H1 (cell line): ENCODE results near the gene NDUFAF8. TPM values are rescaled to one million over a fixed set of nuclear protein-coding genes. Genes with fewer than 3 reads are reported as not detected.

Source experiments
- CTCF ChIA-PET: fragments of 300-600 bp; sonication (Branson Sonifier 250); formaldehyde crosslinking; loops from one replicate; lab custom pipeline; 2021; ENCODE audit not compliant: partially characterized antibody; lab: Charles Lee
- POLR2A ChIA-PET: fragments of 300-600 bp; sonication (Branson Sonifier 250); formaldehyde crosslinking; loops from one replicate; lab custom pipeline; 2021; ENCODE audit warnings: inconsistent platforms; ENCODE audit not compliant: partially characterized antibody; lab: Charles Lee
- DNase-seq, 2 experiments: peaks; one replicate each; pipeline versions ENCODE4 v3.0.0 to v3.0.0-alpha.2; 2010 to 2022; ENCODE audit warnings: low spot score in 2 of 2, low read depth in 1 of 2, mixed read lengths in 1 of 2
- FAIRE-seq: peaks from 2 replicates; lab custom pipeline; 2011; peaks lifted over from hg19 to GRCh38; lab: Jason Lieb, UNC
- H2AFZ ChIP-seq: 2 replicates; pipeline ENCODE4 v1.8.1; 2012; ENCODE audit warnings: low read length, inconsistent platforms
- H2AK5ac ChIP-seq: 2 replicates; pipeline ENCODE4 v1.6.1; 2013; ENCODE audit warnings: low read depth, low read length
- H2BK120ac ChIP-seq: replicated peaks from 2 replicates; pipeline ENCODE3; 2013; ENCODE audit warnings: low read depth, low read length, inconsistent platforms
- H2BK12ac ChIP-seq: 2 replicates; pipeline ENCODE4 v1.6.1; 2013; ENCODE audit warnings: low read depth, low read length
- H2BK15ac ChIP-seq: 2 replicates; pipeline ENCODE4 v1.6.1; 2013; ENCODE audit warnings: low read length
- H2BK20ac ChIP-seq: 2 replicates; pipeline ENCODE4 v1.6.1; 2013; ENCODE audit warnings: low read length
- H2BK5ac ChIP-seq: 2 replicates; pipeline ENCODE4 v1.6.1; 2013; ENCODE audit warnings: low read depth, low read length
- H3K14ac ChIP-seq: 2 replicates; pipeline ENCODE4 v1.6.1; 2013; ENCODE audit warnings: inconsistent platforms; ENCODE audit not compliant: insufficient read length
- H3K18ac ChIP-seq: 2 replicates; pipeline ENCODE4 v1.6.1; 2013; ENCODE audit warnings: low read length; ENCODE audit errors: extremely low read depth
- H3K23ac ChIP-seq: 2 replicates; pipeline ENCODE4 v1.6.1; 2013; ENCODE audit warnings: inconsistent platforms; ENCODE audit not compliant: insufficient read length
- H3K23me2 ChIP-seq: 2 replicates; pipeline ENCODE4 v1.6.1; 2013; ENCODE audit warnings: low read depth, low read length
- H3K27ac ChIP-seq: 2 replicates; pipeline ENCODE4 v1.6.1; 2011; ENCODE audit warnings: low read depth, low read length, inconsistent platforms
- H3K27me3 ChIP-seq, 4 experiments: replicated peaks in 1 of 4; 1 replicate in 1 of 4; 2 replicates in 3 of 4; pipeline versions ENCODE4 v1.6.1 to v1.8.1; 2011 to 2013; ENCODE audit warnings: low read length in 3 of 4, mild to moderate bottlenecking in 3 of 4, inconsistent platforms in 2 of 4, mixed read lengths in 2 of 4, moderate library complexity in 1 of 4; ENCODE audit not compliant: control insufficient read depth in 3 of 4, insufficient read depth in 3 of 4; ENCODE audit errors: extremely low read depth in 1 of 4
- H3K36me3 ChIP-seq, 4 experiments: 2 replicates each; pipeline versions ENCODE4 v1.6.1 to v1.8.1; 2011 to 2013; ENCODE audit warnings: mild to moderate bottlenecking in 4 of 4, low read length in 3 of 4, moderate library complexity in 2 of 4, control low read depth in 1 of 4, inconsistent platforms in 1 of 4; ENCODE audit not compliant: insufficient read depth in 4 of 4, control insufficient read depth in 2 of 4
- H3K4ac ChIP-seq: replicated peaks from 2 replicates; pipeline ENCODE3; 2013; ENCODE audit warnings: low read length, low read depth, mixed read lengths, inconsistent platforms; ENCODE audit not compliant: insufficient read length
- H3K4me1 ChIP-seq, 4 experiments: replicated peaks in 1 of 4; 1 replicate in 1 of 4; 2 replicates in 3 of 4; pipeline versions ENCODE4 v1.6.1 to v1.8.1; 2011 to 2013; ENCODE audit warnings: low read length in 3 of 4, inconsistent platforms in 2 of 4, mixed read lengths in 1 of 4; ENCODE audit not compliant: insufficient read depth in 4 of 4, control insufficient read depth in 3 of 4
- H3K4me2 ChIP-seq, 2 experiments: 2 replicates each; pipeline versions ENCODE4 v1.6.1 to v1.8.1; 2011 to 2013; ENCODE audit warnings: low read depth in 2 of 2, low read length in 2 of 2, control low read depth in 1 of 2, inconsistent platforms in 1 of 2, mild to moderate bottlenecking in 1 of 2; ENCODE audit not compliant: insufficient read depth in 1 of 2
- H3K4me3 ChIP-seq, 4 experiments: fragments of 200-600, 300-600 bp in 1 of 4; sonication (generic), shearing (Covaris generic), sonication (Bioruptor Twin) in 1 of 4; 2 replicates each; pipeline versions ENCODE4 v1.5.1 to v1.8.1; 2011 to 2016; ENCODE audit warnings: low read length in 4 of 4, low read depth in 3 of 4, control low read depth in 2 of 4, inconsistent platforms in 2 of 4, mild to moderate bottlenecking in 2 of 4, mixed read lengths in 1 of 4, moderate library complexity in 1 of 4; ENCODE audit not compliant: insufficient read depth in 2 of 4; ENCODE audit errors: extremely low read depth in 1 of 4
- H3K56ac ChIP-seq: replicated peaks from 2 replicates; pipeline ENCODE3; 2013; ENCODE audit warnings: low read depth, mild to moderate bottlenecking, mixed read lengths, low read length, inconsistent platforms; ENCODE audit not compliant: insufficient read length
- H3K79me1 ChIP-seq: 2 replicates; pipeline ENCODE4 v1.6.1; 2013; ENCODE audit warnings: low read depth, low read length, control low read depth
- H3K79me2 ChIP-seq, 2 experiments: 2 replicates each; pipeline versions ENCODE4 v1.6.1 to v1.8.1; 2012 to 2013; ENCODE audit warnings: low read length in 2 of 2, mild to moderate bottlenecking in 2 of 2, inconsistent platforms in 1 of 2; ENCODE audit not compliant: insufficient read depth in 2 of 2, control insufficient read depth in 1 of 2
- H3K9ac ChIP-seq, 4 experiments: replicated peaks in 1 of 4; 1 replicate in 1 of 4; 2 replicates in 3 of 4; pipeline versions ENCODE4 v1.6.1 to v1.8.1; 2011 to 2013; ENCODE audit warnings: low read depth in 3 of 4, low read length in 3 of 4, control low read depth in 2 of 4, mild to moderate bottlenecking in 2 of 4, moderate library complexity in 2 of 4, inconsistent platforms in 1 of 4; ENCODE audit errors: extremely low read depth in 1 of 4
- H3K9me3 ChIP-seq, 2 experiments: 2 replicates each; pipeline versions ENCODE4 v1.6.1 to v1.8.1; 2012 to 2013; ENCODE audit warnings: mild to moderate bottlenecking in 2 of 2, moderate library complexity in 2 of 2, control low read depth in 1 of 2, inconsistent platforms in 1 of 2, low read depth in 1 of 2, low read length in 1 of 2, mixed read lengths in 1 of 2; ENCODE audit not compliant: insufficient read depth in 2 of 2
- H4K20me1 ChIP-seq, 2 experiments: replicated peaks in 1 of 2; 2 replicates each; pipeline versions ENCODE3 to v1.8.1; 2011 to 2013; ENCODE audit warnings: inconsistent platforms in 2 of 2, low read length in 2 of 2, mild to moderate bottlenecking in 1 of 2; ENCODE audit not compliant: insufficient read depth in 2 of 2, control insufficient read depth in 1 of 2
- H4K5ac ChIP-seq: 2 replicates; pipeline ENCODE4 v1.6.1; 2013; ENCODE audit warnings: low read length, low read depth, mixed read lengths, inconsistent platforms; ENCODE audit not compliant: insufficient read length
- H4K8ac ChIP-seq: 2 replicates; pipeline ENCODE4 v1.8.0; 2013; ENCODE audit warnings: mild to moderate bottlenecking, moderate library complexity, low read length, inconsistent platforms; ENCODE audit not compliant: insufficient read depth; ENCODE audit errors: extremely low read depth
- H4K91ac ChIP-seq: replicated peaks from 2 replicates; pipeline ENCODE3; 2013; ENCODE audit warnings: low read length, mixed read lengths, inconsistent platforms; ENCODE audit not compliant: insufficient read length
- BACH1 ChIP-seq: IDR thresholded peaks from 2 replicates; pipeline ENCODE4 v1.6.1; 2012; ENCODE audit warnings: low read length, improper control_type of control experiment
- BCL11A ChIP-seq, 2 experiments: IDR thresholded peaks; one replicate each; pipeline ENCODE4 v1.6.1; 2011; ENCODE audit warnings: low read depth in 2 of 2, low read length in 2 of 2, mild to moderate bottlenecking in 2 of 2
- CBX8 ChIP-seq: fragments of 300-800, 300-1000 bp; sonication (generic); IDR thresholded peaks from 2 replicates; pipeline ENCODE4 v1.7.1; 2016; ENCODE audit warnings: low read depth, low read length, borderline replicate concordance
- GABPA ChIP-seq: IDR thresholded peaks from 2 replicates; pipeline ENCODE4 v1.6.1; 2011; ENCODE audit warnings: mild to moderate bottlenecking, low read length, moderate library complexity, borderline replicate concordance; ENCODE audit not compliant: insufficient read depth
- TEAD4 ChIP-seq: IDR thresholded peaks from 2 replicates; pipeline ENCODE4 v1.6.1; 2012; ENCODE audit warnings: low read depth, low read length, inconsistent platforms, mixed read lengths
- WGBS, 2 experiments: shearing (Covaris generic) in 1 of 2; methylation state at CpG; one replicate each; pipeline versions ENCODE4 v1.1.6 to v1.1.7; 2013 to 2015; ENCODE audit warnings: low lambda C conversion rate in 2 of 2, mixed read lengths in 2 of 2, inconsistent platforms in 1 of 2, low coverage in 1 of 2, missing lambda C conversion rate in 1 of 2; ENCODE audit not compliant: insufficient replicate concordance in 2 of 2, insufficient coverage in 1 of 2, insufficient read length in 1 of 2; ENCODE audit errors: extremely low coverage in 1 of 2, missing lambda C conversion rate in 1 of 2; 5-methylcytosine and 5-hydroxymethylcytosine counted together
- polyA plus RNA-seq, 7 experiments: library from polyadenylated mRNA; depleted of rRNA in 3 of 7; stranded (reverse) in 5 of 7; unstranded in 2 of 7; fragments of >200 nt in 5 of 7; fragments of 200-250 nt in 2 of 7; gene quantifications; 1 replicate in 5 of 7; 2 replicates in 1 of 7; 4 replicates in 1 of 7; pipeline versions ENCODE4 v1.2.1 to v1.2.3, GENCODE V29; 2011 to 2013; ENCODE audit warnings: missing spikeins in 2 of 7, mixed read lengths in 2 of 7
- total RNA-seq: library from RNA; stranded (reverse); fragmentation: NEBNext Ultra II Directional; extraction: Animal tissue kit (Norgen Biotek cat#: 25700); gene quantifications from 2 replicates; pipeline ENCODE4 v1.2.1, GENCODE V29; 2021

Gene NDUFAF8
- total and polyA plus RNA-seq, 2 of the 8 experiments (the other 6 are each of a cell fraction or from before 2014, with no cell fraction given): 48.9 to 91.1 TPM

DNA sequence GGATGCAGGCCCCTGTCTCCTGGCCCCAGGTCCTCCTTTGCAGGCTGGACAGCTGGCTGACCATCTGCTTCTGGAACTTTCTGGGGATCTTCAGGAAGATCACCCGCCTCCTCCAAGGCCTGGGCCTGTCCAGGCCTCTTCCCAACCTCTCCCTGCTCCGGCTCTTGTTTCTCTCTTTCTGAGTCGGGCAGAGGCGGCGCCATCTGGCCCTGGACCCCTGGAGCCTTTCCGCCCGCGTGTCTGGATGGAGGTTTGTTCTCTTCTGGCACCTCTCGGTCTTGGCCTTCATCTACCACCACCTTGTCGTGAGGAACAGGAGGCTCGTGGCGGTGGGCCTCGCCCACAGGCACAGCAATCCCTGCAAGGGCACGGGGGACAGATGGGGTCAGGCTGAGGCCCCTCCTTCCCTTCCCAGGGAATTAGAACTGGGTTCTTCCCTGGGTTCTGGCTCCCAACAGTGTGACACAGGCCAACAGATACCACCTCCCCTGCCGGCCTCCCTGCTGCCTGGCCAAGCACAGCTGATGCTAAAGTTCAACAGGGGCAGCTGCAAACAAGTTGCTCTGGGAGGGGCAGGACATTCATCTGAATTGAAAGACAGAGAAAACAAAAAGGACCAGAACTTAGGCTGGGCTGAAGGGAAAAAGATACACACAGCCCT, 13.3 kb downstream of the NDUFAF8 start:
- no peaks in the 10 kb centered on the region for H3K79me2 ChIP-seq
- H3K23me2 ChIP-seq: peaks cover 6% of the 10 kb centered on the region; the same call in 1 of the 2 replicates
- H3K4ac ChIP-seq: no peak overlapping the region
- 83% methylated on average over 15 of the region's 15 CpGs; no CpG with 5 or more reads in 1 of the 2 experiments for WGBS, 2 experiments
- H3K9ac ChIP-seq: no peak overlapping the region; a peak in 1 of 7 replicates
- H3K23ac ChIP-seq: no peak overlapping the region
- H2BK20ac ChIP-seq: no peak overlapping the region
- H3K56ac ChIP-seq: no peak overlapping the region
- H3K27ac ChIP-seq: no peak overlapping the region
- peaks cover 0 to 8% (median 2%) of the 10 kb centered on the region in 4 experiments; a peak in 3 of 7 replicates for H3K4me1 ChIP-seq
- TF ChIP-seq TEAD4: no peak
- no peak for TF ChIP-seq CBX8
- TF ChIP-seq BACH1: no peak
- no peak for TF ChIP-seq BCL11A (IDR thresholded peaks at IDR 0.05; ENCODE audit: low read depth in 2 of 2, low read length in 2 of 2)
- no peak for TF ChIP-seq GABPA
- no peak overlapping the region; the same call in 1 of the 2 replicates for H2AK5ac ChIP-seq
- H3K9me3 ChIP-seq: no peaks in the 10 kb centered on the region
- DNase-seq (no peak), FAIRE-seq (no peak)
- H2BK15ac ChIP-seq: no peak overlapping the region
- no peaks in the 10 kb centered on the region for H3K27me3 ChIP-seq
- H4K91ac ChIP-seq: no peak overlapping the region
- no peak overlapping the region for H3K4me3 ChIP-seq
- peaks cover 0 to 11% of the 10 kb centered on the region in 2 experiments for H4K20me1 ChIP-seq
- H3K14ac ChIP-seq: no peak overlapping the region
- POLR2A ChIA-PET: interaction anchor here (0.9 to 1.7 kb wide), 3 partner anchors 140 to 261 kb away, joined by 3 to 6 read pairs (median 3); partner anchors contain the start of gene ACTG1
- no peak overlapping the region for H2BK12ac ChIP-seq
- no peak overlapping the region for H3K4me2 ChIP-seq
- no peak overlapping the region for H2BK120ac ChIP-seq
- no peak overlapping the region for H2BK5ac ChIP-seq
- CTCF ChIA-PET: interaction anchor here (0.6 to 7.0 kb wide), 35 partner anchors 10 to 721 kb away, joined by 3 to 50 read pairs (median 4); partner anchors contain the start of genes CEP131, NDUFAF8, SLC38A10 and TEPSIN
- no peaks in the 10 kb centered on the region for H3K79me1 ChIP-seq
- no peak overlapping the region for H4K8ac ChIP-seq
- H3K36me3 ChIP-seq: no peaks in the 10 kb centered on the region; a peak in 1 of 8 replicates
- H3K18ac ChIP-seq: no peak overlapping the region
- no peak overlapping the region for H2AFZ ChIP-seq
- H4K5ac ChIP-seq: no peak overlapping the region
